ENCODE data around the gene PRKCH.

Gene PRKCH

DNA sequence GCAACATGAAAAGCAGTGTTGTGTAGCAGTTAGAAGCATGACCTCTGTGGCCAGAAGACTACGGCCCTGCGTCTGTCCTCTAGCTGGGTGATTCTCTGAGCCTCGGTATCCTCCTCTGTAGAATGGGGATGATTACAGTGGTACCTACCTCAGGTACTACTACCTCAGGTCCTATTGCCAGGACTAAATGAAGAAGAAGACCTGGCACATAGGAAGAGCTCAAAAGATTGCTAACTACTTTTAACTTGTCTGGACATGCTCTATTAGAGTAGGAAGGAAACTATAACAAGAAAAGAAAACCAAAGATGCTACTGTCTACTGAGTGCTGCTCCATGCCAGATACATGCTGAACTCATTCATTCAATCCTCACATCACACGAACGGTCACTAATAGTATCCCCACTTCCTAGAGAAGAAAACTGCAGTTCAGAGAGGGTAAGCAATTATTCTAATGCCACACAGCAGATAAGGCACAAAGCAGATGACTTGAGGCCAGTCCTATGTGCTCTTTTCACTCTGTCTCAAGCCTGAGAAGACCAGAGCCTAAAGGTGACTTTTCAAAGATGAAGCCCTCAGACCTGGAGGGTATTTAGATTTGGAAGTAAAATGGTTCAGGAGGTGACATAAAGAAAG is 265.8 kb downstream of the PRKCH start:
- Histone ChIP-seq H3K4me3 (ENCODE audit: low read depth, low read length) (no peak overlapping the region), H3K27me3 (ENCODE audit: control insufficient read depth, insufficient read depth, low read length) (no peaks in the 10 kb centered on the region), H3K9me3 (ENCODE audit: control insufficient read depth, insufficient read depth, low read depth, low read length) (0 out of 2 replicates have a peak, but pooled peaks cover 3% of the 10 kb centered on the region), H3K9ac (ENCODE audit: low read length) (no peak overlapping the region), H3K36me3 (ENCODE audit: control insufficient read depth, insufficient read depth, low read length) (no peaks in the 10 kb centered on the region), H3K27ac (ENCODE audit: low read depth, low read length) (no peak overlapping the region), H3K4me1 (ENCODE audit: control insufficient read depth, insufficient read depth, low read length) (peaks cover 4% of the 10 kb centered on the region; the same call in 1 of the 2 replicates)

DNA sequence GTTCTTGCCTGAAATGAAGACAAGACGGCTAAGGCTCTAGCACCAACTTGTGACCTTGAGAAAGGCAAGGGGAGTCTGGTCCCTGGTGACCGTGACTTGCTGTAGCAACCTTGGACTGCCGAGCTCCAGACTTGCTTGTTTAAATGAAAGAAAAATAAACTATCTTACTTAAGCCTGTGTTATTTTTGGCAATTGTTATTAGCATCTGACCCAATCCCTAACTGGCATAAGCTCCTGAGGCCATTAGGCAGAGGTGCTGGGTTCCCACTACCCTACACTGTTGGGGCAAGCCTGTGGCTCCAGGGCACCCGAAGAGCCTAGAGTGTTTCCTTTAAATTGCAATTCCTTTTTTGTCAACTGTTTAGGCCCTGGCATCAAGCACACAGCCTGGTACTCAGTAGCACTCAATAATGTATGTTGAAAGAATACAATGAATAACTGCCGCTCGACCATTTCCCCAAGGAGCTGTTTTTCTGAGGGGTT is 267.1 kb downstream of the PRKCH start:
- H3K36me3 ChIP-seq (ENCODE audit: control insufficient read depth, insufficient read depth, low read length) = no peaks in the 10 kb centered on the region
- no peak overlapping the region for H3K4me3 ChIP-seq (ENCODE audit: low read depth, low read length)
- H3K27me3 ChIP-seq (ENCODE audit: control insufficient read depth, insufficient read depth, low read length) = no peaks in the 10 kb centered on the region
- no peak overlapping the region for H3K9ac ChIP-seq (ENCODE audit: low read length)
- peaks cover 4% of the 10 kb centered on the region; the same call in 1 of the 2 replicates for H3K4me1 ChIP-seq (ENCODE audit: control insufficient read depth, insufficient read depth, low read length)
- H3K9me3 ChIP-seq (ENCODE audit: control insufficient read depth, insufficient read depth, low read depth, low read length) = 0 out of 2 replicates have a peak, but pooled peaks cover 3% of the 10 kb centered on the region
- no peak overlapping the region for H3K27ac ChIP-seq (ENCODE audit: low read depth, low read length)

GRCh38 chr14:61589691-61590581 is 268.6 kb downstream of the PRKCH start:
- Histone ChIP-seq H3K9me3 (ENCODE audit: control insufficient read depth, insufficient read depth, low read depth, low read length) (0 out of 2 replicates have a peak, but pooled peaks cover 3% of the 10 kb centered on the region), H3K27me3 (ENCODE audit: control insufficient read depth, insufficient read depth, low read length) (no peaks in the 10 kb centered on the region), H3K4me1 (ENCODE audit: control insufficient read depth, insufficient read depth, low read length) (peaks cover 4% of the 10 kb centered on the region; the same call in 1 of the 2 replicates), H3K36me3 (ENCODE audit: control insufficient read depth, insufficient read depth, low read length) (no peaks in the 10 kb centered on the region), H3K27ac (ENCODE audit: low read depth, low read length) (no peak overlapping the region), H3K9ac (ENCODE audit: low read length) (no peak overlapping the region), H3K4me3 (ENCODE audit: low read depth, low read length) (no peak overlapping the region)

DNA sequence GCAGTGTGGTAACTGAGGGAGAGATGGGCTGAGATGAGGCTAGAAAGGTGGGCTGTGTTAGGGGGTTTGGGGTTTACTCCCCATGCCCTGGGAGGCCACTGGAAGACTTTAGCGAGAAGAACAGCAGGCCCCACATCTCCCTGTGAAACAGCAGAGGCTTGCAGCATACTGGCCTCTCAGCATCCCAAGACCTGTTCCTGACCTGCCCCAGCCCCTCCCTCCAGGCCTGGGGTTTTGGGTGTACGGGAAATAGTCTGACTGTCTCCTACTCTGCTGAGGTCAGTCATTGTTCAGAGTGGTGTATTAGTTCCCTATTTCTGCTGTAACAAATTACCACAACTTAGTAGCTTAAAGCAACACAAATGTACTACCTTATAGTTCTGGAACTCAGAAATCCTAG is 270.5 kb downstream of the PRKCH start:
- peaks cover 2% of the 10 kb centered on the region for H3K4me1 ChIP-seq (ENCODE audit: control insufficient read depth, insufficient read depth, low read length)
- H3K4me3 ChIP-seq (ENCODE audit: low read depth, low read length) = no peak overlapping the region
- no peak overlapping the region for H3K9ac ChIP-seq (ENCODE audit: low read length)
- 0 out of 2 replicates have a peak, but pooled peaks cover 3% of the 10 kb centered on the region for H3K9me3 ChIP-seq (ENCODE audit: control insufficient read depth, insufficient read depth, low read depth, low read length)
- no peaks in the 10 kb centered on the region for H3K36me3 ChIP-seq (ENCODE audit: control insufficient read depth, insufficient read depth, low read length)
- no peaks in the 10 kb centered on the region for H3K27me3 ChIP-seq (ENCODE audit: control insufficient read depth, insufficient read depth, low read length)
- H3K27ac ChIP-seq (ENCODE audit: low read depth, low read length) = no peak overlapping the region

DNA sequence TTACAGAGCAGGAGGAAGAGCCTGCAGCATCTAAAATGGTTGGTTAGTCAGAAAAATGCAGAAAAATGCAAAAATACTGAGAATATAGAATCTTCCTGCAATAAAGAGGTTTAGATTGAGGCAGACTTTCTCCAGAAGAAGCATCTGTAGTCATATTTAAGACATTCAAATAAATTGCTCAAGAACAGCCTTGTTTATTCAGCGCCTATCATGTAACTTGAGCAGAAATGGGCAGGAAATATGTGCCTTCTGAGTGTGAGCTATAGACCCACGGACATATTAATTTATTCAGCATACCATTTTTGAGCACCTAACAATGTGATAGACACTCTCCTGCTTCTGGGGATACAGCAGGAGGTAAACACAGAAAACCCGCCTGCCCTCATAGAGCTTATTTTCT is 272.0 kb downstream of the PRKCH start:
- Histone ChIP-seq H3K4me3 (ENCODE audit: low read depth, low read length) (no peak overlapping the region), H3K4me1 (ENCODE audit: control insufficient read depth, insufficient read depth, low read length) (peaks cover 16% of the 10 kb centered on the region), H3K36me3 (ENCODE audit: control insufficient read depth, insufficient read depth, low read length) (no peaks in the 10 kb centered on the region), H3K27ac (ENCODE audit: low read depth, low read length) (no peak overlapping the region), H3K9ac (ENCODE audit: low read length) (no peak overlapping the region), H3K27me3 (ENCODE audit: control insufficient read depth, insufficient read depth, low read length) (no peaks in the 10 kb centered on the region), H3K9me3 (ENCODE audit: control insufficient read depth, insufficient read depth, low read depth, low read length) (0 out of 2 replicates have a peak, but pooled peaks cover 3% of the 10 kb centered on the region)

- H3K27me3 ChIP-seq (ENCODE audit: control insufficient read depth, insufficient read depth, low read length) = no peaks in the 10 kb centered on the region
- no peak overlapping the region for H3K9ac ChIP-seq (ENCODE audit: low read length)
- H3K36me3 ChIP-seq (ENCODE audit: control insufficient read depth, insufficient read depth, low read length) = no peaks in the 10 kb centered on the region
- H3K27ac ChIP-seq (ENCODE audit: low read depth, low read length) = no peak overlapping the region
- H3K4me1 ChIP-seq (ENCODE audit: control insufficient read depth, insufficient read depth, low read length) = peaks cover 29% of the 10 kb centered on the region
- H3K9me3 ChIP-seq (ENCODE audit: control insufficient read depth, insufficient read depth, low read depth, low read length) = 0 out of 2 replicates have a peak, but pooled peaks cover 2% of the 10 kb centered on the region
- no peak overlapping the region for H3K4me3 ChIP-seq (ENCODE audit: low read depth, low read length)
Observed at GRCh38 chr14:61596990-61597389, 275.6 kb downstream of the PRKCH start.

GRCh38 chr14:61598980-61599379 is 277.6 kb downstream of the PRKCH start:
- no peak overlapping the region for H3K27ac ChIP-seq (ENCODE audit: low read depth, low read length)
- H3K4me1 ChIP-seq (ENCODE audit: control insufficient read depth, insufficient read depth, low read length) = peaks cover 41% of the 10 kb centered on the region
- H3K4me3 ChIP-seq (ENCODE audit: low read depth, low read length) = no peak overlapping the region

GRCh38 chr14:61599942-61600341 is 278.6 kb downstream of the PRKCH start:
- Histone ChIP-seq H3K36me3 (ENCODE audit: control insufficient read depth, insufficient read depth, low read length) (no peaks in the 10 kb centered on the region), H3K9ac (ENCODE audit: low read length) (no peak overlapping the region), H3K27me3 (ENCODE audit: control insufficient read depth, insufficient read depth, low read length) (no peaks in the 10 kb centered on the region), H3K27ac (ENCODE audit: low read depth, low read length) (no peak overlapping the region), H3K4me3 (ENCODE audit: low read depth, low read length) (no peak overlapping the region), H3K9me3 (ENCODE audit: control insufficient read depth, insufficient read depth, low read depth, low read length) (no peaks in the 10 kb centered on the region), H3K4me1 (ENCODE audit: control insufficient read depth, insufficient read depth, low read length) (peaks cover 41% of the 10 kb centered on the region)

More at GRCh38 chr14:61598980-61599379, 277.6 kb downstream of the PRKCH start:
- Histone ChIP-seq H3K36me3 (ENCODE audit: control insufficient read depth, insufficient read depth, low read length) (no peaks in the 10 kb centered on the region), H3K27me3 (ENCODE audit: control insufficient read depth, insufficient read depth, low read length) (no peaks in the 10 kb centered on the region), H3K9ac (ENCODE audit: low read length) (no peak overlapping the region), H3K9me3 (ENCODE audit: control insufficient read depth, insufficient read depth, low read depth, low read length) (no peaks in the 10 kb centered on the region)
